IPS DF 19.7 (cell line): ENCODE results near the gene KRTAP3-3.
"Not testable (repeated sequence)": the region's sequence is repeated elsewhere in the genome, so short reads cannot be mapped to it uniquely, and the experiment has no call there.

ENCODE experiments used
- DNase-seq: peaks from one replicate; pipeline ENCODE4 v3.0.0-alpha.2; 2013; ENCODE audit warnings: low read depth, low spot score

The KRTAP3-3 gene

GRCh38 chr17:40993839-40994238 lies at the start of gene KRTAP3-3:
KRTAP3-3 (minus strand) TSS chr17:40994164; CDS start chr17:40994097, 67 bp downstream.
- no peak for DNase-seq

DNA sequence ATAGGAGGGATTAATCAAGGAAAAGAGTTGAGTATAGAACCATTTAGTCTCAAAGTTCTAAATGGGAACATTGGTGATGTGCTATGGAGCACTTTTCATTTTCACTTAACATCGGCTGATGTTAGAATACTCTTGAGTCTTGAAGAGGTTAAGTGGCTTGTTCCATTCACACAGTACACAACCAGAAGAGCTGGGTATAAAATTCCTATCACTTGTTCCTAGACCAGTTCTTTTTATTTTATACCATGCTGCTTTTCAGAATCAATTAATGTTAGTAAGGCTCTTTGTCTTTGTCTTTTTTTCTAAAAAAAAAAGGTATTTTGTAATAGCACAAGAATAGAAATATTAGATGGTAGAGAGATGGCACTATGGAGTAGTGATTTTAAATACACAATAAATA lies 49.0 kb upstream of the KRTAP3-3 start:
- no peak for DNase-seq

DNA sequence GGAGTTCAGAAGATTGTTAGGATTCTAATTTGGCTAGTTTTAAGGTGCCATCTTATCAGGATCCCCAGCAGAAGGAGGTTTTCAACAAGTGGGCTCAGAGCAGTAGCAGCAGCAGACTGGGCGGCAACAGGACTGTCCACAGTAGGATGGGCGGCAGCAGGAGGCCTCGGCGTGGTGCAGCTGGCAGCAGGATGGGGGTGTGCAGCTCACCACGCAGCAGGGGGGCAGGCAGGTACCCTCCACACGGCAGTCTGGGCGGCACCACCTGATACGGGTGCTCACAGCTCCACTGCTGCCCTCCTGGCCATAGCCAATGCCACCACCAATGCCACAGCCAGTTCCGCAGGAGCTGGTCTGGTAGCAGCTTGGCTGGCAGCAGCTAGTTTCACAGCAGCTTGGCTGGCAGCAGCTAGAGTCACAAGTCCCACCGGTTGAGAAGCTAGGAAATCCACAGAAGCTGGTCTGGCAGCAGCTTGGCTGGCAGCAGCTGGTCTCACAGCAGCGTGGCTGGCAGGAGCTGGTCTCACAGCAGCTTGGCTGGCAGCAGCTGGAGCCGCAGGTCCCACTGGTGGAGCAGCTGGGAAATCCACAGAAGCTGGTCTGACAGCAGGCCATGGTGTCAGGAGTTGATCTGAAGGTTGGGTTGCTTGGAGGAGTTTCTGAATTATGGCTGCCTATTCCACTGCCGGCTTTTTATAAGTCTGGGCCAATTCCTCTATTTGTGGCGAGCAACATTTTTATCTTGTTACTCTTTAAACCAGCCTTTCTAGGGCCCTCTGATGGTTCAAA lies 47.0 kb upstream of the KRTAP3-3 start, which contains the start of gene KRTAP1-1:
Gene KRTAP1-1, minus strand, starts transcription at position 668 of the 789 bp plus-strand sequence. Its CDS starts 53 bp downstream, at position 615.
- not testable (repeated sequence) for DNase-seq

DNA sequence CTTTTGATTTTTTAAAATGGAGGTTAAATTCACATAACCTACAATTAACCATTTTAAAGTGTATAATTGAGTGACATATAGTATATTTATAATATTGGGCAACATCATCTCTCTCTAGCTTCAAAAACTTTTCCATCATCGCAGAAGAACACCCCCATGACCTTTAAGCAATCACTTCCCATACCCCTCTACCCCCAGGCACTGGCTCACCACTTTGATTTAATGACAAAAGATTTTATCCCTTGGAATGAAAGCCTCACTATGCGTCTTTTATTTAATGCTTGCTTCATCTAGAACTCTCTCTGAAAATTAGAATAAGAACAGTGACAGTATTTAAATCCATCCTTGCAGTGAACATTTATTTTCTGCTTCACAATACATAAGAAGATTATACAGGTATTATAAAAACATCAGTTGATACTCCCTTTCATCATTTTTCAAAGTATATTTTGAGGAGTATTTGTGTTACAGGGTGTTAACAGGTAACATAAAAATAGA lies 43.9 kb upstream of the KRTAP3-3 start:
- no peak for DNase-seq

- not testable (repeated sequence) for DNase-seq
These were observed 40.5 kb upstream of the KRTAP3-3 start, which contains the start of gene KRTAP1-3 for GRCh38 chr17:41034346-41034935. KRTAP1-3 (minus strand) TSS chr17:41034874; CDS start chr17:41034821, 53 bp downstream.

DNA sequence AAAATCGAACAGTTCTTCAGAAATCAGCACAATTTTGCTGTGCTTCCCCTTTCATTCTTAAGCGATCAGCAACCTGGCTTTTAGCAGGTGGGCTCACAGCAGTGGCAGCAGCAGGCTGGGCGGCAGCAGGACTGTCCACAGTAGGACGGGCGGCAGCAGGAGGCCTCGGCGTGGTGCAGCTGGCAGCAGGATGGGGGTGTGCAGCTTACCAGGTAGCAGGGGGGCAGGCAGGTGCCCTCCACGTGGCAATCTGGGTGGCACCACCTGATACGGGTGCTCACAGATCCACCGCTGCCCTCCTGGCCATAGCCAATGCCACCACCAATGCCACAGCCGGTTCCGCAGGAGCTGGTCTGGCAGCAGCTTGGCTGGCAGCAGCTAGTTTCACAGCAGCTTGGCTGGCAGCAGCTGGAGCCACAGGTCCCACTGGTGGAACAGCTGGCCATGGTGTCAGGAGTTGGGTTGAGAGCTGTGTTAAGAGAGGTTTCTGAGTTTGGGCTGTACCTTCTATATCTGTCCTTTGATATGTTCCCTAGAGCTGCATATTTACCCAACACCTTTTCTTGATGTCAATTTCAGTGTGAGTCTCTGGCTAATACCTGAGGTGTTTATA lies 35.8 kb upstream of the KRTAP3-3 start, which contains the start of gene KRTAP1-4:
Gene KRTAP1-4, minus strand, starts transcription at position 563 of the 613 bp plus-strand sequence. Its CDS starts 117 bp downstream, at position 446.
- DNase-seq, result no peak

- DNase-seq, result no peak
These were observed 32.9 kb upstream of the KRTAP3-3 start, which contains the start of gene KRTAP1-5 for GRCh38 chr17:41026715-41027471. KRTAP1-5 (minus strand) TSS chr17:41027208; CDS start chr17:41027155, 53 bp downstream.

DNA sequence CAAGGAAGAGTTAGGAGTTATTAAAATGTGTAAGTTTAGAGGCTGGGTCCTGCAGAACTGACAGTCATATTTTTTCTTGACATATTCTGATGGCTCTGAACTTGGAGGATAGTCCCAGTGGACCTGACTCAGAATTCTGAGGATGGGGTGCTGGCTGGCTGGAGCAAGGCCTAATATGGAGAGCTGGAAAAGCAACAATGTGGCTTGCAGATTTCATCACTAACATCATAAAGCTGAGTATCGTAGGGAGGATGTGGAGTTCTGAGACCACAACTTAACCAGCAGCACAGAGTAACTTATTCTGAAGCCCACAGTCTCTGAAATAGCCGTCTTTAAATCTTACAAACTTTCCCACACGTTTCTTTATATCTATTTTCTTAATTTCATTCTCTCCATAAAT lies 30.7 kb upstream of the KRTAP3-3 start:
- no peak for DNase-seq

DNA sequence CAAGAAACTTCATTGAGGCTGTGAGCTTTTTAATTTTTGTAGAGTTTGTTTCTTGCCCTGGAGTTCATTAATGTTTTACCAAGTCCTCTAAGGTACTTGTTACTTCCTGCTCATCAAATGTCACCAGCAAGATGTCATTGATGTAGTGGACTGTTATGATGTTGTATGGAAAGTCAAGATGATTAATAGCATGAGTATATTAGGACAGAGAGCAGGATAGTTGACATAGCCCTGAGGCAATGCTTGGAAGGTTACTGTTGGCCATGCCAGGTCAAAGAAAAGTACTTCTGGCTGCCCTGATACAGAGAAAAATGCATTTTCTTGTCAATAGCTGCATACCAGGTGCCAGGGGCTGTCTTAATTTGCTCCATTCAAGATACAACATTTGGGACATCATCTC lies 26.4 kb upstream of the KRTAP3-3 start:
- no peak for DNase-seq

DNA sequence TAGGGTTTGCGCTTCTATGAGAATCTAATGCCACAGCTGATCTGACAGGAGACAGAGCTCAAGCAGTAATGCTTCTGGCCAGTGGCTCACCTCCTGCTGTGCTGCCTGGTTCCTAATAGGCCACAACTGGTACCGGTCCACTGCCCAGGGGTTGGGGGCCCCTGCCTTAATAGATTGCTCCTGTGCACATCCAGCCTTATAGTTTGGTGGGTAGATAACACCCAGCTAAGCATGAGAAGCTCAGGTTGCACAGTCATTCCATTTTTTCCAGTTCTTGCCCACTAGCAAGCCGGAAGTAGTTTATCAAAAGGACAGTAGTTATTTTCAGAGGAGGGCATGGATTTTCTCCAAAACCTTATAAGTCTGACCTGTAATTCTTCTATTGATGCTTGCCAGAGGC lies 25.5 kb upstream of the KRTAP3-3 start:
- no peak for DNase-seq

GRCh38 chr17:41018541-41018940 lies 24.6 kb upstream of the KRTAP3-3 start:
- DNase-seq, result no peak

- no peak for DNase-seq
These were observed 22.7 kb upstream of the KRTAP3-3 start for GRCh38 chr17:41016578-41017215.

DNA sequence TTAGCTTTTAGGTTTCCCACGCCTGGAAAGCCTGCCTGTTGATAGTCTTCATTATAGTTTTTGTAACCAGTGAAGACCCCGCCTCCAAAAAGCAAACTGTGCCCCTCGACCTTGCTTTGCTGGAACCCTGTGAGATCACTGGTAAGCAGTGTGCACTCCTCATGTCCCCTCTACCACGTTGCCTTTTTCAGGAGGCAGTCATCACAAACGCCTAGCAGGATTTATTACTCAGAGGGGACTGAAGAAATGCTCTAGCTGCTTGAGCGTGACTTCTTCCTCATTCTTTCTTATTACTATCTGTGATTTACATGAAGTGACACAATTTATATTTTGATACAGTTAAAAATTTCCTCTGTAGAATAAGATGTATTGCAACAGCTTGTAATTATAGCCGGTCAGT lies 21.5 kb upstream of the KRTAP3-3 start:
- no peak for DNase-seq

- no peak for DNase-seq
These were observed 19.6 kb upstream of the KRTAP3-3 start for GRCh38 chr17:41013606-41014005.

DNA sequence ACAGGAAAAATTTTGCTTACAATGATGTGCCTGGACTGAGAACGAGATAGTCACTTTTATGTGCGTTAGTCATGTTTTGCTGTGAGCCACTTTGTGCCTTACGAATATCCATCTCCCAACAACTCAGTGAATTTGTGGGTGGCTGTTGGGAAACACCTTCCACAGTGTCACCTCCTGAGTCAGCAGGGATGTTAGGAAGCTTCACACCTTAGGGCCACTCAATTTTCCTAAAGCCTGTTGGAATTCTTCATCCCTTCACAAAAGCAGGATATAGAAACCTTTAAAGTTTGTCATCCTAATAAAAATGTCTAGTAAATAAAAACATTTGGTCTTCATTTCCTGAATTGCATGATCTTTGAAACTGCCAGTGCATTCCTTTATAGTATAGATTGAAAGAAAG lies 19.2 kb upstream of the KRTAP3-3 start:
- DNase-seq, result no peak

DNA sequence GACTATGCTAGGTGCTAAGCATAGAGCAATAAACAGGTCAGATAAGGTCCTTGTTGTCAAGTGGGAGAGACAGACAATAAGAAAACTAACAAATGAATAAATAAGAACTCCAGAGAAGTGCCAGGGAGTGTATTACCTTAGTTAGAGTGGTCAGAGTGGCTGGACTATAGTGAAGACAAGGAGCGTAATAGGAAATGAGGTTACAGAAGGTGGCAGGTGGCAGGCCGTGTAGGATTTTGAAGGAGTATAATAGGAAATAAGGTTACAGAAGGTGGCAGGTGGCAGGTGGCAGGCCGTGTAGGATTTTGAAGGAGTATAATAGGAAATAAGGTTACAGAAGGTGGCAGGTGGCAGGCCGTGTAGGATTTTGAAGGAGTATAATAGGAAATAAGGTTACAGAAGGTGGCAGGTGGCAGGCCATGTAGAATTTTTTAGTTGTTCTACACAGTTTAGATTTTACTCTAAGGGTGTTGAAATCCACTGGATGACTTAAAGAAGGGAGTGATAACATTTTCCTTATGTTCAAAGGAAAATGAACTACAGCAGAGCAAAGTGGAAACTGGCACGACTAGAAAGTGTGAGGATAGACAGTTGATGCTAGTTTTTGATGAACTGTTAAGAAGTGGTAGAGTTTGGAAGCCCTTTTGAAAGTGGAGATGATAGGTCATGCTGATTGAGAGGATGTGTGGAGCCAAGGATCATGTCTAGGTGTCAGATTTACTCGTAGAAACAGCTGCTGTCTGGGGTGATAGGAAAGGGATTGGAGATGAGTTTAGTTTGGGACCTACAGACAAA lies 18.6 kb upstream of the KRTAP3-3 start:
- DNase-seq, result no peak

DNA sequence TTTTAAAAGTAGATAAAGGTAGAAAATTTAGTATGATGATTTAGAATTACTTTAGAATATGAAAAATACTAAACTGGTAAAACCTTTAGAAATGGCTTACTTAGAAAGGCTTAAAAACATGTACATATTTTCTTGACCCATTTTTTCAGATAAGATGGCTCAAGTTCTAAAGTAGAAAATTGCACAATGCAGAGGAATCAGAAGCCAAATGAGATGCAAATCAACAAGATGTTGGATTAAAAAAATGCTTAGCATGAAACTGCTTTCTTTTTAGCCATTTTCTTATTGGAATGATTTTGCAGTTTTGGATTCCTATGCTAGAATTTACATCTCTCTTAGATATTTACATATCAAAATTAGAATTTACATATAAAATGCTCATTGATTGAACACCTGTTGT lies 16.5 kb upstream of the KRTAP3-3 start:
- DNase-seq, result no peak

DNA sequence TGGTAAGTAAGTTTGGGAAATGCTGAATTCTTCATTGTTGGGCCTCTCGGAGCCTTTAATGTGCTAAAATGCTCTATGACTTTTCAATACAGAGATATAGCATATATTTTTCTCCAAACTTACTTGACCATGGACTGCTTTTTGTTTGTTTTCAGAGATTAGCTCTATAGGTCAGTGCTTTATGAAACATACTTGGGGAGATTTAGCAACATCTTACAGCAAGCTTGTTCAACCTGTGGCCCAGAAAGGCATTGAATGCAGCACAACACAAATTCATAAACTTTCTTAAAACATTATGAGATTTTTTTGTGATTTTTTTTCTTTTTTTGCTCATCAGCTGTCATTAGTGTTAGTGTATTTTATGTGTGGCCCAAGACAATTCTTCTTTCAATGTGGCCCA lies 16.0 kb upstream of the KRTAP3-3 start:
- no peak for DNase-seq

DNA sequence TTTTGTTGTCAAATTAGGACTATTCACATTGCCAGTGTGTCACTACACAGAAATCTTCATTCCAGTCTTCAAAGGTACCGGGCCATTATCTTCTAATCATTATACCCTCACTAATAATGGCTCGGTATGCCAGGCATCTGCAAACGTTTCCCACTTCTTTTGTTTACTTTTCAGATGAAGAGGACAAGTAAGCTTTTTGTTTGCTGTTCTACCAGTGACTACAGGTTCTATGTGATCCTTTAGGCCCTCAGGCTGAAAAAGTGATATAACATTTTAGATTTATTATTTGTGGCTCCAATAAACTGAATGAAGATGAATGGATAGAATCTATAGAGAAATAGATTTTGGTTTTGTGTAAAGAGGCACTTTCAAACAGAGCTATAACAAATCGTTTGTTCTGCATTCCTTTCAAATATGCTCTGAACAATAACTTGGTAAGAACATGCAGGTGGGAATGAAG lies 15.4 kb upstream of the KRTAP3-3 start:
- DNase-seq, result no peak

GRCh38 chr17:41008811-41009210 lies 14.8 kb upstream of the KRTAP3-3 start, which contains the start of gene KRTAP3-1:
KRTAP3-1 (minus strand) TSS chr17:41009128; CDS start chr17:41009074, 54 bp downstream.
- no peak for DNase-seq
